SK-N-SH (cell line): ENCODE measurements around the gene MAGEA9B. TPM values are rescaled to one million over a fixed set of nuclear protein-coding genes. Genes with fewer than 3 reads are reported as not detected.

Experiments
- polyA plus RNA-seq, 3 experiments: library from polyadenylated mRNA; depleted of rRNA; stranded (reverse); fragments of >200 nt; gene quantifications; 2 replicates each; pipeline ENCODE4 v1.2.3, GENCODE V29; 2012

Gene MAGEA9B
- polyA plus RNA-seq, 1 of the 3 experiments (the other 2 are of a cell fraction), result 0.38 TPM

Other genes starting within 250 kb of the MAGEA9B start
- 78.4 and 103 TPM in 2 replicates for gene IDS, start 82.2 kb downstream of the MAGEA9B start, polyA plus RNA-seq (2012; rRNA removed)
- 16.3 and 16.5 TPM in 2 replicates for gene EOLA1, start 46.4 kb downstream of the MAGEA9B start, polyA plus RNA-seq (2012; rRNA removed)
- not detected in 2 replicates for gene HSFX3, start 37.5 kb downstream of the MAGEA9B start, polyA plus RNA-seq (2012; rRNA removed)
- 0.06 and 0.07 TPM in 2 replicates for gene HSFX2, start 7.9 kb upstream of the MAGEA9B start, polyA plus RNA-seq (2012; rRNA removed)
- gene TMEM185A, start 44.3 kb upstream of the MAGEA9B start, polyA plus RNA-seq (2012; rRNA removed), result 11.9 and 13.8 TPM in 2 replicates
- 0.03 and 0.06 TPM in 2 replicates for gene MAGEA11, start 124.6 kb upstream of the MAGEA9B start, polyA plus RNA-seq (2012; rRNA removed)
- 0.05 and 0.12 TPM in 2 replicates for gene HSFX1, start 186.6 kb upstream of the MAGEA9B start, polyA plus RNA-seq (2012; rRNA removed)
- gene MAGEA9, start 194.5 kb upstream of the MAGEA9B start, polyA plus RNA-seq (2012; rRNA removed), result not detected in 2 replicates